SK-N-SH treated with all-trans-retinoic acid at 6 μM for 48 hours (cell line): ENCODE data around the gene ACBD6.

Experiments used
- BACH2 ChIP-seq: fragments of 250-450 bp; sonication (Bioruptor Pico); IDR thresholded peaks from 2 replicates; pipeline ENCODE4 v1.9.0; 2021; ENCODE audit warnings: mild to moderate bottlenecking, borderline replicate concordance
- CSRNP3 ChIP-seq: fragments of 250-450 bp; sonication (Bioruptor Pico); IDR thresholded peaks from 2 replicates; pipeline ENCODE4 v1.5.1; 2021; ENCODE audit warnings: mild to moderate bottlenecking, moderate library complexity
- ISL1 ChIP-seq: fragments of 250-450 bp; sonication (Bioruptor Pico); IDR thresholded peaks from 2 replicates; pipeline ENCODE4 v2.1.2; 2022; ENCODE audit warnings: mild to moderate bottlenecking, moderate library complexity
- OSR1 ChIP-seq: fragments of 250-450 bp; sonication (Bioruptor Pico); IDR thresholded peaks from 2 replicates; pipeline ENCODE4 v1.8.0; 2022; ENCODE audit warnings: moderate library complexity, mild to moderate bottlenecking, inconsistent platforms
- RARB ChIP-seq: fragments of 250-450 bp; sonication (Bioruptor Pico); IDR thresholded peaks from 2 replicates; pipeline ENCODE4 v1.8.0; 2021; ENCODE audit warnings: mild to moderate bottlenecking, moderate library complexity
- SNAI2 ChIP-seq: fragments of 250-450 bp; sonication (Bioruptor Pico); IDR thresholded peaks from 2 replicates; pipeline ENCODE4 v1.5.0; 2020; ENCODE audit warnings: mild to moderate bottlenecking, moderate library complexity
- TCF4 ChIP-seq: fragments of 250-450 bp; sonication (Bioruptor Pico); IDR thresholded peaks from 2 replicates; pipeline ENCODE4 v1.8.0; 2021; ENCODE audit warnings: mild to moderate bottlenecking, moderate library complexity, borderline replicate concordance
- TOX ChIP-seq: fragments of 250-450 bp; sonication (Bioruptor Pico); IDR thresholded peaks from 2 replicates; pipeline ENCODE4 v1.8.0; 2021; ENCODE audit warnings: mild to moderate bottlenecking, moderate library complexity, borderline replicate concordance
- ZC3H10 ChIP-seq: fragments of 250-450 bp; sonication (Bioruptor Pico); IDR thresholded peaks from 2 replicates; pipeline ENCODE4 v1.5.1; 2021; ENCODE audit warnings: mild to moderate bottlenecking, moderate library complexity
- ZFP3 ChIP-seq: fragments of 250-450 bp; sonication (Bioruptor Pico); IDR thresholded peaks from 2 replicates; pipeline ENCODE4 v1.5.0; 2020; ENCODE audit warnings: mild to moderate bottlenecking, moderate library complexity
- ZFP30 ChIP-seq: fragments of 450-650 bp; formaldehyde crosslinking; IDR thresholded peaks from 2 replicates; pipeline ENCODE4 v1.5.0; 2022; ENCODE audit warnings: mild to moderate bottlenecking, moderate library complexity
- ZNF70 ChIP-seq: fragments of 450-650 bp; formaldehyde crosslinking; IDR thresholded peaks from 2 replicates; pipeline ENCODE4 v1.5.0; 2020; ENCODE audit warnings: mild to moderate bottlenecking, moderate library complexity
- TF ChIP-seq, protein P1 (sequence below): fragments of 250-450 bp; sonication (Bioruptor Pico); IDR thresholded peaks from 2 replicates; pipeline ENCODE4 v1.8.0; 2020; ENCODE audit warnings: mild to moderate bottlenecking, moderate library complexity, borderline replicate concordance

DNA sequence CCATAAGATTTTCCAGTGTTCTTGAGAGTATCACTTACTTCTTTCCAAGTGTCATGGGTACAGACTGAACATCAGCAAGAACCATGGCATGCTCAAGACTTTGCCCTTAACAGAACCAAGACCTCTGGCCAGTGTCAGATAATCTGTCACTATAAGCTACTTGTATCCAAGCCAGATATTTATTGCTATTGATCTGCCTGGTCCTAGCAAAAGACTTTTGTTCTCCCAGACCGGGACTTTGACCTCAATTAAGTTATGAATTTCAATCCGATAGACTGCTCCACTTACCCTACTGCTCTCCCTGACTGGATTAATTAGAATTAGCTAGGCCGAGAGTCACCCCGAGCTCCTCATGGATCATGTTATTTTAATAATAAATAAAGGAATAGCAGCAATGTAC is 129.6 kb downstream of the ACBD6 start:
- TF ChIP-seq TCF4 (CRISPR knock-in tag) (no peak), RARB (no peak), BACH2 (CRISPR knock-in tag) (no peak), CSRNP3 (CRISPR knock-in tag) (no peak), ISL1 (CRISPR knock-in tag) (no peak), ZFP3 (no peak), TOX (CRISPR knock-in tag) (no peak), ZNF70 (CRISPR knock-in tag) (no peak), ZFP30 (CRISPR knock-in tag) (no peak), SNAI2 (CRISPR knock-in tag) (no peak), OSR1 (no peak), ZC3H10 (CRISPR knock-in tag) (no peak)
- TF ChIP-seq, protein P1, sequence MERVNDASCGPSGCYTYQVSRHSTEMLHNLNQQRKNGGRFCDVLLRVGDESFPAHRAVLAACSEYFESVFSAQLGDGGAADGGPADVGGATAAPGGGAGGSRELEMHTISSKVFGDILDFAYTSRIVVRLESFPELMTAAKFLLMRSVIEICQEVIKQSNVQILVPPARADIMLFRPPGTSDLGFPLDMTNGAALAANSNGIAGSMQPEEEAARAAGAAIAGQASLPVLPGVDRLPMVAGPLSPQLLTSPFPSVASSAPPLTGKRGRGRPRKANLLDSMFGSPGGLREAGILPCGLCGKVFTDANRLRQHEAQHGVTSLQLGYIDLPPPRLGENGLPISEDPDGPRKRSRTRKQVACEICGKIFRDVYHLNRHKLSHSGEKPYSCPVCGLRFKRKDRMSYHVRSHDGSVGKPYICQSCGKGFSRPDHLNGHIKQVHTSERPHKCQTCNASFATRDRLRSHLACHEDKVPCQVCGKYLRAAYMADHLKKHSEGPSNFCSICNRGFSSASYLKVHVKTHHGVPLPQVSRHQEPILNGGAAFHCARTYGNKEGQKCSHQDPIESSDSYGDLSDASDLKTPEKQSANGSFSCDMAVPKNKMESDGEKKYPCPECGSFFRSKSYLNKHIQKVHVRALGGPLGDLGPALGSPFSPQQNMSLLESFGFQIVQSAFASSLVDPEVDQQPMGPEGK (CRISPR knock-in tag) = no peak
